ENCODE results near the gene UBE3D. TPM values are rescaled to one million over a fixed set of nuclear protein-coding genes. Genes with fewer than 3 reads are reported as not detected.

The UBE3D gene
- total RNA-seq, 1 experiment from 2014 or later = 8.0 TPM

DNA sequence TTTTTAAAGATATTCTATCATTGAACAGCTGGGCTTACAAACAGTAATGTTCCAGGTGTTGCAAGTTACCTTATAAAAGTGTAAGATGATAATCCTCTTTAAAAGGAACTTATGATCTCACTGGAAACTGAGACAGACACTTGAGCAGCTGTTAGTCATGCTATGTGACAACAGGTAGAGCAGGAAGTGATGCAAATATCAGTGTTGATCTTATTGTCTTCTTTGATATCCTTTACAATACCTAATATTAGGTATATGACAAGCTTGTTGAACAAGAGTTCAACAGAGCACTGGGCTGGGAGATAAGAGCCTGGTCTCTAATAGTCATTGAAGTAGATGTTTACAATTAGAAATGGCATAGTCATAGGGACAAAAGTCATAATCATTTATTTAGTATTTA, 150.0 kb downstream of the UBE3D start:
- no peak for DNase-seq (ENCODE audit: low read depth)

DNA sequence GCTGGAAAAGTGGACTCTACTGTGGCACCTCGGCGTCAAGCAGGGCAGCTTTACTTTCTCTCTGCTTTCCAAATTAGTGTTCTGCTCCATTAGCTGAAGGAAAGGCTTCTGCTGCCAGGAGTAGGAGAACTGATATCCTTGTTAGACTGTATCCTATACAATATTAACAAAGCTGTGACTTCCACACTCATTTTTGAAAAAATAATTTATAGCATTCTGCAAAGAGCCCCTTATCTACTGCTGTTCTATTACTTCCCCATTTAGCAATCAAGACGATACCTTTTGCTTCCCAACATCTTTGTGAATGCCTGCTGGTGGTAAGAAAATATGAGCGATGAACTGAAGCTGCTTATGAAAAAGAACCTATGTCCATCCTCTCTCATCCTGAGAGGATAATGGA, 151.1 kb downstream of the UBE3D start:
- DNase-seq (ENCODE audit: low read depth) = no peak

DNA sequence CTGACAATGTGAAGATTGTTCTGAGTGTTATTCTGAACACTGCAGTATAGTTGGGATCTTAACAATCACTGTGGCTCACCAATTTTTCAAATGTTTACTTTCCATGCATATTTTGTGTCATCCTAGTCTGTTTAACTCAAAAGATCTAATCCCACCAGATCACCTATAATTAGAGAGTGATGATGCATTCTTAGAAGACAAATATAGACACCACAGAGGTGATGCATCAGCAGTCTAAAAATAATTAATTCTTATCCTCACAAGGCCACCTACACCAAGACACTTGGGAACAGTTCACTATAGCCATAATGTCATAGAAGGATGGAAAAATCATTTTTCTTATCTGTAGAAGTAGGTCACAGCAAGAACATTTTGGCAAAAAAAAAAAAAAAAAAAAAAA, 154.8 kb downstream of the UBE3D start:
- no peak for DNase-seq (ENCODE audit: low read depth)

DNA sequence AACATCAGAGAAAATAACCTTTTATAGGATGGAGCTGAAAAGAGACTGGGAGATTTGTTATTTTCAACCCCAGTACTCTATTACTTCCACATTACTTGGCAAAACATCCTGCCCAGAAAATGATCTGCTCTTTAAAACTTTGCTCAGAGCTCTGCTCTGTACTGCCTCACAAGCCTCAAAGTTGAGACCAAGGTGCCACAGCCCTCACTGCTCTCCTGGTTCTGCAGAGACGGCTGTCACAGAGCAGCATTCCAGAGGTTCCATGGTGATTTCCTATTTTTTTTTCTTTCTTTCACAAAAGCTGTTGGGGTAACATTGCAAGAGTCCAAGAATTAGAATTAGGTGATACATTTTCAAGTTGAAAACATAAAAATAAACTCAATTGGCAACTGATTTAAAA, 155.2 kb downstream of the UBE3D start:
- DNase-seq (ENCODE audit: low read depth) = no peak

DNA sequence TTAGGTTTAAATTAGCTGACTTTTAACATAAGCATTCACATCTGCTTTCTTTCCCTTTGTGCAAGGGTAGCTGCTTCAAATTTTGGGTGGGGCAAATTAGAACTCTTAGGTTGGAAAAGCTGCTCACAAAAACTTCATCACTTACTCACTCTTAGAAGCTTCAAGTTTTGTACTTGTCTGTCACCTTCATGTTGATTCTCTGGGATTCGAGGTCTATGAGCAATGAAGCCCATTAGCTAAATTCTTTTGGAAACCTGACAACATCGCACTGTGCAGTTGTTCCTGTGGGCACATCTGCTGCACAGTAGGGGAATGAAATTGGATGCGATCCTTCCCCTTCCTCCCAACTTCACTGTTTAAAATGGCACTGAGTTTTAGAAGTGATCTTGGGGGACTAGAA, 156.1 kb downstream of the UBE3D start:
- no peak for DNase-seq (ENCODE audit: low read depth)

DNA sequence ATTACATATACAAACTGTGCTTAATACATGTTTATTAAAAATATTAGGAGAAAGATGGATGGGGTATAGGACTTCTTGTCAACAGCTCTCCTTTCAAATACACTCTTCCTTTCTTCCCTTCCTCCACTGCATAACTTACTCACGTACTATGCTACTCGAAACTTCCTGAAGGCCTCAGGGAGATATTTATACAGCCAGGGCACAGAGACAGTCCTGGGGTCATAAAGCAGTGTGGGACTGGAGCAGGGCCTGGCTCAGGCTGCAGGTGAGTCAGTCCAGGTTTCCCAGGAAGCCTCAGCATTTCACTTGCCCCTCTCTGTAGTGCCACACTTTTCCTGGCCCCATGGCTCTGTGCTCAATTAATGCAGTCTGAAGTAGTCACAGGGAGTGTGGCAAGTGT, 157.0 kb downstream of the UBE3D start:
- DNase-seq (ENCODE audit: low read depth) = peak; percentile 23

DNA sequence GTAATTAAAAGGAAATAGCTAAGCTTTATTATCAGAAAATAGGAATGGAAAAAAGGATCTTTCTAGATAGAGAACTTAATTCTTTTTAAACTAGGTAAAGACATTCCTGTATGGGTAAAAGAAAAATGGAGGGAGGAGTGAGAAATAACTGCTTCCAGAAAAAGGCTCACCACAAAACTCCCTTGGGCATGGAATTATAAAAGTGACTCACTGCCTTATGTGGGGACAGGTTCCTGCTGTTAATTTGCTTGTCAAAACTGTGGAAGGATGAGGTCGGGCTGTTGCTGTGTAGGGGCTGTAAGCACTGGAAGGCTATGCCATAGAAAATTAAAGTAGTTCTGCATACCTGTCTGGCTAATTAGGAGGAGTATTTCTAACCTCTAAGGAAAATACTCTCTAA, 158.7 kb downstream of the UBE3D start:
- peak; percentile 70 for DNase-seq (ENCODE audit: low read depth)

DNA sequence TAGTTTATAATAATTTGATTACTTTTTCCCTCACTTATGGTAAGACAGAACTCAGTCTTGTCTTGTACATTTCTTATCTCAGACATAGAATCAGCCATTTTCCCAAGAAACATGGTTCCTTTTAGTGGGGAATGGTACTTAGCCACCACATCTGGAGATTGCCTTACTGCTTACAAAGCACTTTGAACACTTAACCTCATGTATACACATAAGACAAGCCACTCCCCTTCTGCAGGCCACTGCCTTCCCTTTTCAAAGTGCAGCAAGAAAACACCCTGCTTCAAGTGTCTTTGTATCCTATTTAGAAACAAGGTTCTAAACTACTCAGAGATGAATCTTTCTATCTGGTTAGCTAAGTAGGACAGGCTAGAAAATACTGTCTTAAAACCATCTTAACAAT, 159.2 kb downstream of the UBE3D start:
- DNase-seq (ENCODE audit: low read depth) = no peak

DNA sequence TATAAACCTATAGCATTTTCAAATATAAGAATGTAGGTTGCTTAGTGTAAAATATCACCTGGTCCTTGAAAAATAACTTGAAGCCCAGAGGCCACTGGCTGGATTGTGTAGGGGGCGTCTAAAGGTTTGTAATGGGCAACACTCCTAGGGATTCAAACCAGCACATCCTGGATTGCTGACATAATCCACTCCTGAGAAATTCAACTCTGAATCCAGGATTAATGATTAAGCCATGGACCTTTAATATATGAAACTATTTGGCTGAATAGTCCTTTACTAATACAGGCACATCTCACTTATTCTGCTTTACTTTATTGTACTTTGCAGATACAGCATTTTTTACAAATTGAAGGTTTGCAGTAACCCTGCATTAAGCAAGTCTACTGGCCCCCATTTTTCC, 160.8 kb downstream of the UBE3D start:
- DNase-seq (ENCODE audit: low read depth) = no peak

DNA sequence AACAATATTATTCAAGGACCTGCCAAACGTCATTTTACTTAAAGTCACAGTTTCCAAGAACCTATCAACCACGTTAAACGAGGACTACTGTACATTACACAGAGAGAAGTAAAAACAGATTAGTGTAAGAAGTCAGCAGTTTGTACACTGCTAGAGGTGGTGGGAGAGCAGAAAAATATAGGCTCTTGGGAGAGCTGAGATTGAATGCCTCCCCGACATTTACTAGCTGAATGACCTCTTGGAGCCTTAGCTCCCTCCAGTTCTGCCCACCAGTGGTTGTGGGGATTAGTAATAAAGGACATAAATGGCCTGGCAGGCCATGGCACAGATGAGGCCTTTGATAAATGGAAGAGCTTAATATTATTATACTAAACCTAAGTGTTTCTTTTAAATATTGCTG, 161.4 kb downstream of the UBE3D start:
- no peak for DNase-seq (ENCODE audit: low read depth)

DNA sequence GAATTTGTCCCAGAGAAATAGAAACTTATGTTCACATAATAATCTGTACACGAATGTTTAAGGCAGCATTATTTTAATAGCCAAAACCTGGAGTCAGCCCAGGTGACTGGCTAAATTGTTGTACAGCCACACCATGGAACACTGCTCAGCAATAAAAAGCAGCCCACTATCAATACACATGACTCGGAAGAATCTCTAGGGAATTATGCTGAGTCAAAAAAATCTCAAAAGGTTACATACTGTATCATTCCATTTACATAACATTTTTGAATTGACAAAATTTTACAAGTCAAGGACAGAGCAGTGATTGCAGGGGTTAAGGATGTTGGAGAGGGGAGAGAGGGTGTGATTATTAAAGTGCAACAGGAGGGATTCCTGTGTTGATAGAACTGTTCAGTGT, 163.4 kb downstream of the UBE3D start:
- no peak for DNase-seq (ENCODE audit: low read depth)

DNA sequence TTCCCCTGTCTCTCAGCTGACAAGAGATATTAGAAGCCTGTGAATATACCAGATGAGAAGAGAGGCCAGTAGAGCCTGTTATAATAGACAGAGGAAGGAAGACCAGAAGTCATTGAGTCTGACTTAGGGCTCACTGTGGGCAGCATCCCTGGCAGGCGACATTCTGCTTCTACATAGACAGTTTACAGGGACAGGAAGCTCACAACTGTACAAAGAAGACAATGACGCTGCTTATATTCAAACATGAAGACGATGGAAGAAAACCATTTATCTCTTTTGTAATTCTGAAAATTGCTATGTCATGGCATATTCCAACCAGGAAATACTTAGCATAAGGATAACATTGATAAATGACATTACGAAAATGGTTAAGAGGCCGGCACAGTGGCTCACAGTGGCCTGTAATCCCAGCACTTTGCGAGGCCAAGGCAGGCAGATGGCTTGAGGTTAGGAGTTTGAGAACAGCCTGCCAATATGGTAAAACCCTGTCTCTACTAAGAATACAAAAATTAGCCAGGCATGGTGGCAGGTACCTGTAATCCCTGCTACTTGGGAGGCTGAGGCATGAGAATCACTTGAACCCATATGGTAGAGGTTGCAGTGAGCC, 170.9 kb downstream of the UBE3D start:
- DNase-seq (ENCODE audit: low read depth) = no peak

DNA sequence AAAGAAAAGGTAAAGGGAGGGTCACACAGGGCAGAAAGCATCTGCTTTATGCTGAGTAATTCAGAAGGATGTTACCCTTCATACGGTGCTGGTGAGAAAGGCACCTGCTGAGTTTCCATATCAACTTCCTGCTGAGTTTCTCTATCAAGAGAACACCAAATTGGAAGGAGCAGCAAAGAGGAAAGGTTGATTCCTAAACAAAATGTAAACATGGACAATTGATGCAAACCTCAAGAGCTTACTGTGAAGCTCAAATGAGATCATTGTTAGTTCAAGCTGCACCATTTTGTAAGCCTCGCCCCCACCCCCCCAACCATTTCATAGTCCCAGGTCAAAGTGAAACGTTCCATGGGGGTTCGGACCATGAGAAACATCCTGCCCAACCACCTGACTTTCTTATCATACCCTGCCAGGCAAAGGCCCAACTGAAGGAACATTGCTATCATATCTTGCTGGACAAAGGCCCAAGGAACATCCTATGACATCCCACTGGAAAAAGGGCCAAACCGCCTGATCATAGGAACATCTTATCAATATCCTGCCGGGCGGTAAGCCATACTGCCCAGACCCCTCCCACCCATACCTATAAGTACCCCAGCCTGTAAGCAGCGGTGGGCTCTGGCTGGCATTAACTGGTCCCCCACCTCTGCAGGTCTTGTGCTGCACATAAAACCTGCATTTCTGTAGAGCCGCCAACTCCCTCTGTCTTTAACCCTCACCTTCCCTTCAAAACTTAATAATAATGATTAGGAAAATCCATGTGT, 171.6 kb downstream of the UBE3D start:
- no peak for DNase-seq (ENCODE audit: low read depth)

DNA sequence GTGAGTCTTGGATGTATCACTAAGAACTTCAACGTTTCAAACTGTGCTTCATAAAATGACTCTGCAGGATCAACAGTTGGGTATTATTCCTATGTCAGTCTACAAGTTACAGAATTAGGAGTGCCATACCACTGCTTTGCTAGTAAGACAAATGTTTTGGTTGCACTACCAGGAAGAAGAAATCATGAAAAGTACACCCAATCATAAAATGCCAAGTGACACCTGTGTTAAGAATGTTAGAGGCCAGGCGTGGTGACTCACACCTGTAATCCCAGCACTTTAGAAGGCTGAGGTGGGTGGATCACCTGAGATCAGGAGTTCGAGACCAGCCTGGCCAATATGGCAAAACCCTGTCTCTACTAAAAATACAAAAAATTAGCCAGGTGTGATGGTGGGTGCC, 174.1 kb downstream of the UBE3D start:
- peak; percentile 8 for DNase-seq (ENCODE audit: low read depth)

DNA sequence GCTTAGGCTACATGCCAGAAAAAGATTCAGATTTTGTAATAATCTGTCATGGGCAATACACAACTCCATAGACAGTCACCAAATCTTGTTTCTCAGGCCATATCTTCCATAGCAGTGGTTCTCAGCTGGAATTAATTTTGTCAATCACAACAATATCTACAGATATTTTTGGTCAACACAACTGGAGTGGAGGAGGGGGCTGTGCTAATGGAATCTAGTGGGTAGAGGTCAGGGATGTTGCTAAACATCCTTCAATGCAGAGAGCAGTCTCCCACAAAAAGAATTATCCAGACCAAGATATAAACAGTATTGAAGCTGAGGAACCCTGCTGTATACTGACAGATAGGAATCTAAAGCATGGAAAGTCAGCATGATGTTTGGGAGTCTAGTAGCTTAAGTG, 174.6 kb downstream of the UBE3D start:
- DNase-seq (ENCODE audit: low read depth) = no peak

DNA sequence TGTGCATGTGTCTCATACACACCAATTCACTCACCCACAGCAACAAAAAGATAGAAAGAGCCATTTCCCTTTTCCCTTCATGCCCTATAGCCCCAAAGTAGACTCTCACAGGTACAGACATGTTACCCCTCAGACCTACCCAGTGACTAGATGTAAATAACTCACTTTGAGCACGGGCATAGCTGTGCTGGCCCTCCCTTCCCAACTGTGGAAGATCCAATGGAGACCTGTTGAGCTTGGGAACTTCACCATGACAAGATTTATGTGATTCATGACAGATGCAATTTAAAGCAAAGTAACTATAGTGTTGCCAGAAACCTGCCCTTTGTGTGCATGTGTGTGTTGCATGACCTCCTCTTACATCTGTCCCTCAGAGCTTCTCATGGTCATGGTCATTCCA, 175.4 kb downstream of the UBE3D start:
- no peak for DNase-seq (ENCODE audit: low read depth)

DNA sequence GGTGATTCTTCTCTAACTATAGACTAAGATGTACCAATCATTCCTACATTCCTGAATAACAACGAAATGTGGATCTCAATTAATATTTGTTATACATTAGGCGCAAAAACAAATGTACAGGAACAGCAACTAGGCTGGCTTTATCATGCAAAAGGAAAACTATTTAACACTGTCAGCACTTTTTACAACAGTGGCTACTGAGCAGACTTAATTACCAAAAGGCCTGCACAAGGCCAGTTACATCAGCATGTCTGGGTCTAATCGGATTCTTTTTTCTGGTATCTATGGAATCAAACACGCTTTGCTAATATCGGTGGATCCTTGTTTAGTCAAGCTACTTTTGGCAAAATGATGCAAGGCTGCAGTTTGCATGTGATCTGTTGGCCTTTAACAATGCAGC, 176.5 kb downstream of the UBE3D start:
- no peak for DNase-seq (ENCODE audit: low read depth)

DNA sequence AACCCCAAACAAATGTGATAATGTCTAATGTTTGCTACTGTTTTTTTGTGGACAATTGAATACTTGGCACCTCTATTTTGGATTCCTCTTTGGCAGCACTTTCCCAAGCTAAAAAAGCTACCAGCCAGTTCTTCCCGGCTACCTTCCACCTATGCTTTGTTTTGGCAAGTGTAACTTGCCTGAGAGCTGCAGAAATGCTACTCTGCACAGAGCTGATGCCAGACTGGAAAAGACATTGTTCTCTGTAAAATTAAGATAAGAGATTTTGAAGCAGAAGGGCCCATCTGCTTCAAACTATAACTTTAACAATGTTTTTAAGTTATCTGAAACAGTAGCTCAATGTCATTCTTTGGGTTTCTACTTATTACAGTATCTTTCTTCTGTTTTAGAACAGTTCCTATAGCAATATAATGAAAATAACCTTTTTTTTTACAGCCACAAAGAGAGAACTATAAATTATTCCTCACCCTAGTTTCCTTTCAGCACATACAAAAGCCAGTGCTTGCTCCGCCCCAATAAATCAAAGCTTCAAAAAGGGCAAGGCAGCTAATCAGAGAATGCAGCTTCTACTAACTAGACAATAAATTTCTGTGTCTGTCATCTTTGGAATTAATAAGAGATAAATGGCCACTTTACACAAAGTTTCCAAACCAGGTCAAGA, 183.1 kb downstream of the UBE3D start:
- DNase-seq (ENCODE audit: low read depth) = no peak

DNA sequence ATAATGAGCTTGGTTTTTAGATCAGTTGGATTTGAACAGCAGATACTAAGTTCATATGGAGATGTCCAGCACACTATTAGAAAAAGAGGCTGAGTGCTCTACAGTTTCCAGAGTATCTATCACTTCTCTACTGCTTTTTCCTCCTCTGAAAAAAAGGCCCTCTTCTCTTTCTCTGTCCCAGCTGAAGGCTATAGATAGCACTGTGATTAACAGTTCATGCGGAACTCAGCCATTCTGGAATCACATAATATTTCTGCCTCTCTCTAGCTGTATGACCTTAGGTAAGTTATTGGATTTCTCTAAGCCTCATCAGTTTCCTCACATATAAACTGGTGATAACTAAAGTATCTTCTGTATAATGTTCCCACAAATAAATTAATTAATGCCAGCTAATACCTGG, 184.1 kb downstream of the UBE3D start:
- no peak for DNase-seq (ENCODE audit: low read depth)

DNA sequence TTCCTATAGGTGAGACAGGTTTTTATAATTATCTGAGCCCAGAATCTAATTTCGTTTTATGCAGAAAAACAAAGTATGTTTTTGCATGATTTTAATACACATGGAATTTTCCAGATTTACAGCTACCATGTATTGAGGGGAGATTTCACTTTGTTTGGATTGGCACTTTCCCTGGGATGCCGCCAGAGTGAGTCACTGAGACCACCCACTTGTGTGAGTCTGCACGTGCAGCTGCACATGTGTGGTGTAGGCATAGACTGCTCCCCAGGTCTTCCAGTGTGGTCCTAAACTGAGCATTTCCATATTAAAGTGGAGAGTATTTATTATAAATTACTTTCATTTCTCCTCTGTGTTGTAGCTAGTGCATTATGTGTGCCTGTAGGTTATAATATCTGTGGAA, 186.8 kb downstream of the UBE3D start:
- DNase-seq (ENCODE audit: low read depth) = peak; percentile 74

DNA sequence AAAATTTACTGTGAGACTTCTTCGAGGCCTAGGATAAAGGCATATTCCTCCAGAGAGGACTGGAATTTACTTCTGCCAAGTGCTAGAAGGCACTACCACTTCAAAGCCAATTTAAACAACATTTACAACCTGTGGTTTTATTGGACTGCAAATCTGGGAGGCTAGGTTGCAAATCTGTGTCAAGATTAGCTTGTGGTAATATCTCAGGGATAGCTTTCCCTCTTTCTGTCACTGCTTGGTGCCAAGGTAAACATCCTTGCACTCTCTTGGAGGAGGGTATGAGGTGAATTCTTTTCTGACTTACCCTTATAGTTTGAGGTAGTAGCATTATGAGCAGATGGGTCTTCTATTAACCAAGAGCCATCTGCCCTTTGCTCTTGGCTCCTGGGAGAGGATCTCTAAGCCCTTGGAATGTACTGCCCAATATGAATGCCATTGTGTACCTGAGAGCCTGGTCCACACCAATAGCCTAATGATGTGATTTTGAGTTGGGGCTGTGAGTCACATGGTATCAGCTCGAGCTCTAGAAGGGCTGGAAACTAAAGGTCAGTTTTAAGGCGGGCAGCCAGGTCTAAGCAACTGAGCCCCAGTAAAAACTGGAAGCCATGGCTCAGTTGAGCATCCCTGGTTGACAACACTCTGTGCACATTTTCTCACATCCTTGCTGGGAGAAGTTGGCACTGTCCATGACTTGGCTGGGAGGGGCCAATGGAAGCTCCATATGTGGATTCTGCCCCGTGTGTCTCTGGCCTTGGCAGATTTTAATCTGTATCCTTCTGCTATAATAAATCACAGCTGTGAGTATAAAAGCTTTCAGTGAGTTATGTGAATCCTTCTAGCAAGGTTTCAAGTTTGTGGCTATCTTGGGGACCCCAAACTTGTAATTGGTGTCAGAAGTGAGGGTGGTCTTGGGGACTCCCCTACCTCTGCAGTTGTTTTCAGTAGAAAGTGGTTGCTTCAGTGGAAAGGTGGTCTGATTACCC, 188.1 kb downstream of the UBE3D start:
- peak; percentile 83 for DNase-seq (ENCODE audit: low read depth)
